Memory B cell (primary cell): ENCODE data around the gene RTN1.

Source experiments
- ATAC-seq: fragments of 150-1000 bp; cut with Tn5 transposase; 2 replicates; pipeline ENCODE4 v1.10.0; 2021; ENCODE audit warnings: low read depth, mild to moderate bottlenecking, moderate library complexity
- DNase-seq, 2 donors: peaks; one replicate each; pipeline ENCODE4 v3.0.0; 2022; ENCODE audit warnings: low spot score in 2 of 2
- H3K27ac Mint-ChIP-seq: one replicate; pipeline ENCODE4 v1.8.0; 2022; ENCODE audit warnings: mild to moderate bottlenecking, moderate library complexity, mixed read lengths
- H3K27me3 Mint-ChIP-seq: one replicate; pipeline ENCODE4 v1.8.0; 2022; ENCODE audit warnings: mixed read lengths
- H3K36me3 Mint-ChIP-seq: one replicate; pipeline ENCODE4 v1.8.0; 2022; ENCODE audit warnings: mild to moderate bottlenecking, mixed read lengths
- H3K4me1 Mint-ChIP-seq: one replicate; pipeline ENCODE4 v1.8.0; 2022; ENCODE audit warnings: mixed read lengths
- H3K4me3 Mint-ChIP-seq: one replicate; pipeline ENCODE4 v1.8.0; 2022; ENCODE audit warnings: mild to moderate bottlenecking, moderate library complexity, mixed read lengths
- H3K9me3 Mint-ChIP-seq: one replicate; pipeline ENCODE4 v1.8.0; 2022; ENCODE audit warnings: mixed read lengths

RTN1 gene

DNA sequence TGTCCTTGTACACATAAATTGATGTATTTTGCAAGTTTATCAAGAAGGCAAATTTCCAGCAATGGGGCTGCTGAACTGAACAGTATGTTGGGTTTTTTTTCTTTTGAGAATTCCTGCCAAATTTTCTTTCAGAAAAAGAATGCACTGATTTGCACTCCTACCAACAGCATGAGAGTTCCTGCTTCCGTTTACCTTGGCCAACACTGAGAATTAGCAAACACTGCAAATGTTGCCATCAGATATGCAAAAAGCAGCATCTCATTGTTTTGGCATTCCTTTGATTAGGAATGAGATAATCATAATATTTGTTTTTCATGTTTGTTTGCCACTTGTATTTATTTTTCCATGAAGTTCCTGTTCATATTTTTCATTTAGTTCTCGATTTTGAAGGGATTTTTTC is 82.4 kb downstream of the RTN1 start:
- ATAC-seq (no peak), DNase-seq (no peak)
- no peaks in the 10 kb centered on the region for H3K9me3 Mint-ChIP-seq
- peaks cover 5% of the 10 kb centered on the region for H3K27me3 Mint-ChIP-seq
- H3K4me3 Mint-ChIP-seq = no peak overlapping the region
- no peak overlapping the region for H3K27ac Mint-ChIP-seq
- no peaks in the 10 kb centered on the region for H3K36me3 Mint-ChIP-seq
- no peaks in the 10 kb centered on the region for H3K4me1 Mint-ChIP-seq

DNA sequence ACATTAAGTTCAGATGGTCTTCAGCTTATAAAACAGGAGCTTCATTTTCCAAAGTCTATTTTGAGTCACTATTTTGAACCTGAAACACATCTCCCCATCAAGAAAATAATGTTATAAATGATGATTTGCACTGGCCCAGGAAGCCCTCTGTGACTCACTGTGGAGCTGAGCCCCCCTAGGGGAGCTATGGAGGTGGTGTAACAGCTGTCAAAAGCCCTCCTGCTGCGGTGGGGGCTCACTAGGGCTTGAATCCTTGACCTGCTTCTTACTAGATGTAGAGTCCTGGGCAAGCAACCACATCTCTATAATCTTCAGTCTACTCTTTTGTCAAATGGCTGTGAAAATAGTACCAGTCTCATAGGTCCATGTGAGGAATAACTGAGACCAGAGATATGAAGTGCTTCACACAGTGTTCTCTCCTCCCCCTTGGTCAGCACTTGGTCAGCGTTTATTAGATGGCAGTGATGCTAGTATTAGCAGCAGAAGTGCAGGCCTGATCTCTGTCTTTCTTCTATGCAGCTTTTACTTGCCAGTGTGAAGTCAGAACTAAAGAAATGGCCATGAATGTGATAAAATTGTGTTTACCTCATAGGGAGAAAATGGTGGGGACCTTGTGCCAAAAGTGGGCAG is 83.4 kb downstream of the RTN1 start:
- Mint-ChIP-seq H3K36me3 (no peaks in the 10 kb centered on the region), H3K27me3 (peaks cover 5% of the 10 kb centered on the region), H3K27ac (no peak overlapping the region), H3K4me1 (no peaks in the 10 kb centered on the region), H3K4me3 (no peak overlapping the region), H3K9me3 (no peaks in the 10 kb centered on the region)
- no peak for DNase-seq
- no peak for ATAC-seq

DNA sequence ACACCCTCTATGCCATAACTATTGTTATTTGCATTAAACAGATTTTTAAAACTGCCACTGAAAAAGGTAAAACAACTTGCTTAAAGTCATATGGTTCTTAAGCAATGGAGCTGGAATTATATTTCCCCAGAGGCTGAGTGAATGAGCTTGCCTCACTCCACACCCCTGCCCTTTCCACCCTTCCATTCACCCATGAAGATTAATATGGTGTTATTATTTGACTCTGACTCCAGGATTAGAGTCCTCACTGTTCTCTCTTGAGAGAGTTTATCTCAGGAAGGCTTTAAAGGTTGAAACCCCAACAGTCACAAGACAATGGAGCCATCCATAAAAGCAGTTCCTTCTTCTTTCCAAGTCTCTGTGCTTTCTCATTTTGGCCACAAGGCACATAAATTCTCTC is 84.9 kb downstream of the RTN1 start:
- H3K27me3 Mint-ChIP-seq = peaks cover 2% of the 10 kb centered on the region
- H3K27ac Mint-ChIP-seq = no peak overlapping the region
- H3K9me3 Mint-ChIP-seq = no peaks in the 10 kb centered on the region
- no peak for ATAC-seq
- no peaks in the 10 kb centered on the region for H3K36me3 Mint-ChIP-seq
- no peak for DNase-seq
- no peak overlapping the region for H3K4me3 Mint-ChIP-seq
- no peaks in the 10 kb centered on the region for H3K4me1 Mint-ChIP-seq

DNA sequence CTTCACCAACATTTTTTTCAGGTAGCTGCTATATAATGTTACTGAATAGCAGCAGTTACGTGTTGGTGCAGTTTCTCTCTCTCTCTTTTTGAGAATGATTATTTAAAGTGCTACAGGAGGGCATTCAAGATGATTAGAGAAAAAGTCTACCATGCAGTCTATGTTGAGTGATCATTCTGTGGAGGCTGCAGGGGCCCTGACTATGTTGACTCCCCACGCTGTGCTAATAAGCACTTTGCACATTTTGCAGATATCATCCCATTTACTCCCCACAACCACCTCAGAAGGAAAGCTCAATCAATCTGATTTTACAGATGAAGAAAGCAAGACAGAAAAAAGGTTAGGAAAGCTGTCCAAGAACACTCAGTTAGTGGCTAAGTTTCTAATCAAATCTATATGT is 87.8 kb downstream of the RTN1 start:
- H3K36me3 Mint-ChIP-seq = no peaks in the 10 kb centered on the region
- ATAC-seq = no peak
- peaks cover 7% of the 10 kb centered on the region for H3K27me3 Mint-ChIP-seq
- no peaks in the 10 kb centered on the region for H3K9me3 Mint-ChIP-seq
- H3K27ac Mint-ChIP-seq = no peak overlapping the region
- no peak overlapping the region for H3K4me3 Mint-ChIP-seq
- no peaks in the 10 kb centered on the region for H3K4me1 Mint-ChIP-seq
- no peak for DNase-seq

DNA sequence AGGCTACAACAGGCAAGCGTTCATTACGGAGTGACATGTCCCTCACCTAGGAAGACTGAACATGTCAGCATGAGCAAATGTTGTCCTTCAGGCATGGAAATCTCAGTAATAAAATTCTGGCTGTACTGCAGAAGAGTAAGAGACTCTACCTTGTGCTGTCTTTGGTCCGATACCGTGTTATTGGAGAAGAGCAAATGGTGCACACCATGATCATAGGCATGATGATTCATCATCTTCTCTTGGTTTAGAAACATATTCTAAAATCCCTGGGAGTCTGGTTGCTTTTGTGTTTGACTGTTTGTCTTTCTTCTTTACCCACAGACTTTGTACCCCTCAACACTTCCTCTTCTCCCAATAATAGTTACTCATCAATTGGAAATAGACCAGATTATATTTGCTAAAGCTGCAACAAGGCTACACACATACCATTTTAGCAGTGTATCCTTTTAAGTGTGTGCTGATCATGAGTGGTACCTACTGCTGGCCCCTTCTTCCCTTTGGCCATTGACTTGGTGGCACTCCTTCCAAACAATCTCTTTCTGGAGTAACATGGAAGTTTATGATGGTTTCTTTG is 93.5 kb downstream of the RTN1 start:
- peaks cover 5% of the 10 kb centered on the region for H3K27me3 Mint-ChIP-seq
- DNase-seq (no peak), ATAC-seq (no peak)
- H3K9me3 Mint-ChIP-seq = no peaks in the 10 kb centered on the region
- no peaks in the 10 kb centered on the region for H3K36me3 Mint-ChIP-seq
- no peak overlapping the region for H3K4me3 Mint-ChIP-seq
- H3K4me1 Mint-ChIP-seq = no peaks in the 10 kb centered on the region
- no peak overlapping the region for H3K27ac Mint-ChIP-seq

DNA sequence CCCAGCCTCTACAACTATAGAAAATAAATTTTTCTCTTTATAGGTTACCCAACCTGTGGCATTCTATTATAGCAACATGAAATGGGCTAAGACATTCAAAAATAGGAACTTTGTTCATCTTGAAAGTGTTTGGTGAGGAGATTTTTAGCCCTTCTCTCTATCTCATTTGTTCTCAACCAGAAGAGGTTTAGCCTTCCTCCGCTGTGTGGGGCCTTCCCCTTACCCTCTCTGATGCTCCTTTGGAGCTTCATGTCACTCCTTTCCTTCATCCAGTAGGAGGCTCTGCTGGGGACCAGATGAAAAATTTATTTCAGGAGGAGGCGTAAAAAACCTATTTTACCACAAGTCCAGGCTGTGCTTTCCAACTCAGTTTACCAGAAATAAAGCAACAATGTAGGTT is 94.1 kb downstream of the RTN1 start:
- Mint-ChIP-seq H3K27me3 (peaks cover 5% of the 10 kb centered on the region), H3K36me3 (no peaks in the 10 kb centered on the region), H3K4me3 (no peak overlapping the region), H3K27ac (no peak overlapping the region), H3K9me3 (no peaks in the 10 kb centered on the region), H3K4me1 (no peaks in the 10 kb centered on the region)
- DNase-seq = no peak
- no peak for ATAC-seq

DNA sequence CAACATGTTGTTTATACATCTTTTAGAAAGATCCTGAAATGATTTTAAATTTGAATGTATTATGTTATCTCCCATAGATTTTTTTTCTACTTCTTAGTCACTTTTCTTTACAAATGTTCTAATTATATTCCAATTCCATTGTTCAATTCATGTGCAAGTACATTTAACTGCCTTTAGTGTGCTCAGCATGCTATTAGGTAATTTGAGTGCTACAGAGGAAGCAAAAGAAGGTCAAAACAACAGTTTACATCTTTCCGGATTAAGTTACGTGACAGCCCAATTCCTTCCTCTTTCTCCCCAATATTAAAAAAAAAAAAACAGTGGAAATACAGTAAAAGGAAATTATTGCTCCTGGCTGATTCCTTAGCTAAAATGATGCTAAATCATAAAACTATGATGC is 98.3 kb downstream of the RTN1 start:
- ATAC-seq = no peak
- no peak for DNase-seq
- Mint-ChIP-seq H3K27me3 (peaks cover 2% of the 10 kb centered on the region), H3K27ac (no peak overlapping the region), H3K36me3 (no peaks in the 10 kb centered on the region), H3K4me3 (no peak overlapping the region), H3K4me1 (no peaks in the 10 kb centered on the region), H3K9me3 (no peaks in the 10 kb centered on the region)

DNA sequence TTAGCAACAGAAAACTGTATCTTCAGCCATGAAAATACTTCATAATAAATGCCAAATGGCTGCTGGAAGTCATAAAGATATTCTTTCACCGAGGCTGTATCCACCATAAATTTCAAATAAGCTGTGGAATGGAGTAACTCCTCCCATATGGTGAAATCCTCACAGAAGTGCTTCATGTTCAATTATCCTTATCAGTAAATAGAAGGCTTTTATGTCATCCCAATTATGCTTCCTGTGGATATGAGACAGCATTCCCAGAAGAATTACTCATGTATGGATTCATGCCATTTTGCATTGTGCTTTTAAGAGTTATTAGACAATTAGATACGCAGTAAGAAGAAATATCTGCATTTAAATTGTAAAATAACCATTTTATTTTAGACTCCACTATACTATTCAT is 99.0 kb downstream of the RTN1 start:
- DNase-seq (no peak), ATAC-seq (no peak)
- H3K27ac Mint-ChIP-seq = no peak overlapping the region
- H3K4me3 Mint-ChIP-seq = no peak overlapping the region
- H3K27me3 Mint-ChIP-seq = peaks cover 2% of the 10 kb centered on the region
- H3K4me1 Mint-ChIP-seq = no peaks in the 10 kb centered on the region
- H3K9me3 Mint-ChIP-seq = no peaks in the 10 kb centered on the region
- no peaks in the 10 kb centered on the region for H3K36me3 Mint-ChIP-seq

DNA sequence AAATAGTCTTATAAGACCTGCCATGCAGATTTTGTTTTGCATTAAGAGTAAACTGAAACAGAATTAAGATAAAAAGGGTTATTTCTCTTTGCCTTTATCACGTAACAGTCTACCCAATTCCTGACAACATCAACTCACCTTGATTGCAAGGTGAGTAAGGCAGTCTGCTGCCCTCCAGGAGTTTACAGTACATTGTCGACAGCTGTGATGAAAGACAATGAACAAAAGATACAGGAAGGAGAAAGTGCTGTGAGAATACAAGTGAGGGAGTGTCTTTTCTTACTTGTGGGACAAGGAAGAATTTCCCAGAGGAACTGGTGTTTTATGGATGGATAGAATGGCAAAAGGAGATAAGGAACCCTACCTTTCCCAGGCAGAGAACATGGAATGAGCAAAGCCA is 101.0 kb downstream of the RTN1 start:
- Mint-ChIP-seq H3K9me3 (no peaks in the 10 kb centered on the region), H3K27me3 (peaks cover 2% of the 10 kb centered on the region), H3K4me3 (no peak overlapping the region), H3K27ac (no peak overlapping the region), H3K4me1 (no peaks in the 10 kb centered on the region), H3K36me3 (no peaks in the 10 kb centered on the region)
- DNase-seq (no peak), ATAC-seq (no peak)

DNA sequence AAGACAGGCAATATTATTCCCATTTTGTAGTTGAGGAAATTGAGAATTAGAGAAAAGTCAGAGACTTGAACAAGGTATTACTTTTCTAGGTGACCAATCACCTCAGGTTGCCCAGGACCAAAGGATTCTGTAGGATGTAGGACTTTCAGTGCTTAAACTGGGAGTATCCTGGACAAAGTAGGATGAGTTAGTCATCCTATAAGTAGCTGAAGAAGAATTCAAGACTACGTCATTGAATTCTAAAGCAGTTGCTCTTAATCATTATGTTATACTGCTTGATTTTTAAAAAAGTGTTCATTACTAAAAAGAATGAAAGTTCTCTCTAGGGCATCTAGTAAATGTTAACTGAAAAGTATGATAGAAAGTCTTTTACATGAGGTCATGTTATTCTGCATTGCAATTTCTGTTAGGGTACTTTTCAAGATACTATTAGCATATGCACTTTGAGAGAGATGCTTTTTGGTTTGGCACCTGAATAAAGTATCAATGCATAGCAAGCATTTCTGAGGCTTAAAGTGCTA is 101.7 kb downstream of the RTN1 start:
- no peak overlapping the region for H3K4me3 Mint-ChIP-seq
- no peaks in the 10 kb centered on the region for H3K4me1 Mint-ChIP-seq
- no peak for DNase-seq
- H3K27ac Mint-ChIP-seq = no peak overlapping the region
- no peaks in the 10 kb centered on the region for H3K36me3 Mint-ChIP-seq
- H3K9me3 Mint-ChIP-seq = no peaks in the 10 kb centered on the region
- ATAC-seq = no peak
- H3K27me3 Mint-ChIP-seq = peaks cover 2% of the 10 kb centered on the region

DNA sequence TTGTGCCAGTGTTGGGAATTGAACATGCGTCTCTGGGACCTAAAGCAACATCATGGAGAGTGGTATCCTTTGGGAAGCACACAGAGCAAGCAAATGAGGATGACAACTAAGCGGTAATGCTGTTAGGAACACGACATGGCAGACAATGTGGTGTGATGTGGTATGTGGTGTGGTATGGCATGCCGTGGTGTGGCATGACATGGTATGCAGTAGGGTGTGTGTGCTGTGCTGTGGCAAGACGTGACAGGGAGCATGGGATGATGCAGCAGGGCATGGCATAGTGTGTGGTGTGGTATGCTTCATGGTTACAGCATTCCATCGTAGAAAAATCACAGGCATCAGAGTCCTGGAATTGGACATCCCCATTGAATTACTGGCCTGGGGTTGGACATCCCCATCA is 108.7 kb downstream of the RTN1 start:
- H3K9me3 Mint-ChIP-seq = no peaks in the 10 kb centered on the region
- no peak overlapping the region for H3K4me3 Mint-ChIP-seq
- no peak overlapping the region for H3K27ac Mint-ChIP-seq
- peaks cover 12% of the 10 kb centered on the region for H3K27me3 Mint-ChIP-seq
- no peaks in the 10 kb centered on the region for H3K36me3 Mint-ChIP-seq
- H3K4me1 Mint-ChIP-seq = no peaks in the 10 kb centered on the region
- DNase-seq (no peak), ATAC-seq (no peak)

DNA sequence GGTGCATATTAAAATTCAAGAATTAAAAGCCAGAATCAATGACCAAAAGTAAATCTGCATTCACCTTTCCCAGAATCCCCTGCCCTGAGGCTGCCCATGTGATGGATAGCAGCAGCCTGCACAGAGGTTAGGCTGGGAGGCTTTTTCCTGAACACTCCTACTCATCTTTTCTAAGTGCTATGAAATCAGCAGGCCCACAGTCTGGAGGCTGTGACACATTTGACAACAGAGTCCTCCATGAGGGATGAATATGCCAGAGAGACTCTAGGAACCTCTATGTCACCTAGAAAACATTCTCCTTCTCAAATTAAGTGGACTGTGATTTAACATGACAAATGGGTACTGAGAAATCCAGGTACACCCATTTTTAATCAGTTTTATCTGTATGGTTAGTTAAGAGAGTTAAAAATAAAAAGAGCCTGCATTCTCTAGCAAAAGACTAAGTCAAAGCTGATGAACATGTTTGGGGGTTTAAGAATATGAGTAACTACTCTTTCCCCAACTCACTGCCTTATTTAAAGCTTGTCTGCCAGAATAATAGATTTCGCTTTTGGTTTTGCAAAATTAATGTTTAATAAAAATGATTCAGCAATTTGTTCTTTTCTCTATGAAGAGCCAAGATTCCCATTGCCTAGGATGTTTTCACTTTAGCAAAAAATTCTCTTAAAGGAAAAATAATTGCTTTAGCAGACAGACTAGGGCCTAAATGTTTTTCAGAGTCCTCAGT is 115.0 kb downstream of the RTN1 start:
- no peak overlapping the region for H3K4me3 Mint-ChIP-seq
- H3K36me3 Mint-ChIP-seq = no peaks in the 10 kb centered on the region
- H3K4me1 Mint-ChIP-seq = no peaks in the 10 kb centered on the region
- H3K27me3 Mint-ChIP-seq = peaks cover 12% of the 10 kb centered on the region
- no peak for DNase-seq
- no peak overlapping the region for H3K27ac Mint-ChIP-seq
- H3K9me3 Mint-ChIP-seq = no peaks in the 10 kb centered on the region
- no peak for ATAC-seq

DNA sequence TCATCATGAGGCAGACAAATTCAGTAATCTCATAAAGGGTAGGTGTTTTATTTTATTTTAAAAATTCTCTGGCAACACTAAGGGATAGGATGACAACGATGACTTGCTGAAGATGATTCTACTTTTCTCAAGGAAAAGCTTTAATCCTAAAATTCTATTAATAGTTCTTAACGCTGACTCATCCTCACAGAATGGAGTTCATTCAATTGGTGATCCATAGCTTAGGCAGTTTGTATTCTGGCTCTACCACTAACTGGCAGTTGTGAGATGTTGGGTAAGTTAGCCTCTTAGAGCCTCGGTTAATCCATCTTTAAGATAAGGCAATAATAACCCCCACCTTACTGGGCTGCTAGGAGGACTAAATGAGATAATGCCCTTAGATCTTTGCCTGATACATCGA is 116.3 kb downstream of the RTN1 start:
- ATAC-seq (no peak), DNase-seq (no peak)
- H3K27ac Mint-ChIP-seq = no peak overlapping the region
- H3K9me3 Mint-ChIP-seq = no peaks in the 10 kb centered on the region
- H3K27me3 Mint-ChIP-seq = peaks cover 12% of the 10 kb centered on the region
- no peak overlapping the region for H3K4me3 Mint-ChIP-seq
- H3K4me1 Mint-ChIP-seq = no peaks in the 10 kb centered on the region
- H3K36me3 Mint-ChIP-seq = no peaks in the 10 kb centered on the region

DNA sequence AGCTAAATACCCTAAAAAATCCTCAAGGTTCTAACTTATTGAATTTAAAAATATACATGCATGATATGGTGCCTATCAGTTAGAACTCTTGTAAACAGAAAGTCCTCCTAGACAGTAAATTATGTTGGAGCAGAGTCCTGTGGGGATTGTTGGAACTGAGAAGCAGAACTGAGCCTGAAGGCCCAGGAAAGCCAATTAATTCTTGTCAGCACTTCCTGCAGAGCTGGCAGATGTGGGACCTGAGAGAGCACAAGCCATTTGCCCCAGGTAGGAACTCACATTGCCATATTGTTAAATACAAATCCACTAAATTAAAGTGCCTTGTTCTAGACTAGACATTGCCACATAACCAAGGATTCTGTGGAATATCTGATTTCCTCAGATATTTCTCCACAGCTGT is 117.1 kb downstream of the RTN1 start:
- H3K36me3 Mint-ChIP-seq = no peaks in the 10 kb centered on the region
- no peaks in the 10 kb centered on the region for H3K4me1 Mint-ChIP-seq
- ATAC-seq = no peak
- DNase-seq = no peak
- peaks cover 10% of the 10 kb centered on the region for H3K27me3 Mint-ChIP-seq
- no peaks in the 10 kb centered on the region for H3K9me3 Mint-ChIP-seq
- H3K4me3 Mint-ChIP-seq = no peak overlapping the region
- H3K27ac Mint-ChIP-seq = no peak overlapping the region

DNA sequence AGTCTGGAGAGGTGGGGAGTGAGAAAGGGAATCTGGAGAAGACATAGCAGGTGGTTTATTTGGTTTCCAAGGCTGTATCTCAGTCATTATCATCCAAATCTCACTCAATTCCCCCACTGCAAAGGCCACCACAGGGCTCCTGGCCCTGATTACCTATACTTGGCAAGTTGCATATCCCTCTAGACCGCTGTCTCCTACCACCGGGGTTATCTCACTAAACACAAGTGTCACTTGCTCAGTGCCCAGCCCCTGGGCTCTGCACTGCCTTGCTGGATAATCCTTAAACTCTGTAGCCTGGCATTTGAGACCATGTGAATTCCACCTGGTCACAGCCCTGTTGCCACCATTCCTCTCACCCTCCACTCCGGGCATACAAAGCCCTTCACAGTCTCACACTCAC is 119.0 kb downstream of the RTN1 start:
- DNase-seq (no peak), ATAC-seq (no peak)
- Mint-ChIP-seq H3K4me3 (no peak overlapping the region), H3K9me3 (peaks cover 1% of the 10 kb centered on the region), H3K4me1 (no peaks in the 10 kb centered on the region), H3K36me3 (no peaks in the 10 kb centered on the region), H3K27me3 (peaks cover 5% of the 10 kb centered on the region), H3K27ac (no peak overlapping the region)
